Right cardiac atrium (tissue), 5 donors: ENCODE data around the gene ZBED6. TPM values are rescaled to one million over a fixed set of nuclear protein-coding genes. Genes with fewer than 3 reads are reported as not detected.
"Not testable (repeated sequence)": the region's sequence is repeated elsewhere in the genome, so short reads cannot be mapped to it uniquely, and the experiment has no call there.

ENCODE experiments used
- ATAC-seq, 2 donors: fragments of 200-7000 bp; cut with Tn5 transposase; one replicate each; pipeline versions ENCODE4 v1.8.0 to v1.9.1; 2020; ENCODE audit warnings: moderate library complexity in 2 of 2, mild to moderate bottlenecking in 1 of 2
- DNase-seq, 3 donors: peaks; one replicate each; pipeline ENCODE4 v3.0.0-alpha.2; 2020
- H3K27ac ChIP-seq: one replicate; pipeline ENCODE4 v1.5.1; 2013; ENCODE audit warnings: mild to moderate bottlenecking, low read length, control low read depth, moderate library complexity
- H3K27me3 ChIP-seq: one replicate; pipeline ENCODE4 v1.6.1; 2013; ENCODE audit not compliant: control insufficient read depth, insufficient read depth
- H3K4me1 ChIP-seq: one replicate; pipeline ENCODE4 v1.6.1; 2013; ENCODE audit warnings: low read length; ENCODE audit not compliant: control insufficient read depth, insufficient read depth
- H3K4me3 ChIP-seq: one replicate; pipeline ENCODE4 v1.5.1; 2013; ENCODE audit warnings: low read length, control low read depth
- H3K9me3 ChIP-seq: one replicate; pipeline ENCODE4 v1.6.1; 2013; ENCODE audit warnings: low read length; ENCODE audit not compliant: control insufficient read depth
- WGBS: extraction: QIAGEN DNeasy Blood & Tissue Kit; methylation state at CpG from one replicate; pipeline ENCODE4 v1.1.7; 2013; 5-methylcytosine and 5-hydroxymethylcytosine counted together
- intact Hi-C, 4 donors: fragments of 100-400 bp; cut with DNase I; formaldehyde crosslinking; loops; one replicate each; pipeline versions ENCODE4 v1.11.0 to v1.14.0; 2022 to 2023
- polyA plus RNA-seq: library from polyadenylated mRNA; stranded (reverse); fragments of 200-250 nt; gene quantifications from one replicate; pipeline ENCODE4 v1.2.3, GENCODE V29; 2013
- total RNA-seq, 4 donors: library from RNA; stranded (reverse); fragmentation: NEBNext Ultra II Directional; extraction: Animal tissue kit (Norgen Biotek cat#: 25700); gene quantifications; one replicate each; pipeline ENCODE4 v1.2.1, GENCODE V29; 2021
- donor health status: healthy with polysubstance abuse.
- donor health status: DM: no; HTN: yes; CAD: no.
- donor health status: DM: no; HTN: no; CAD: no.
- donor health status: DM: no; HTN: yes; CAD: no; lungs with severe emphysema.
- donor health status: DM: yes; HTN: yes; CAD: no.

The ZBED6 gene
- total and polyA plus RNA-seq, 5 donors: 1.8 to 23.2 (median 15.9) TPM

DNA sequence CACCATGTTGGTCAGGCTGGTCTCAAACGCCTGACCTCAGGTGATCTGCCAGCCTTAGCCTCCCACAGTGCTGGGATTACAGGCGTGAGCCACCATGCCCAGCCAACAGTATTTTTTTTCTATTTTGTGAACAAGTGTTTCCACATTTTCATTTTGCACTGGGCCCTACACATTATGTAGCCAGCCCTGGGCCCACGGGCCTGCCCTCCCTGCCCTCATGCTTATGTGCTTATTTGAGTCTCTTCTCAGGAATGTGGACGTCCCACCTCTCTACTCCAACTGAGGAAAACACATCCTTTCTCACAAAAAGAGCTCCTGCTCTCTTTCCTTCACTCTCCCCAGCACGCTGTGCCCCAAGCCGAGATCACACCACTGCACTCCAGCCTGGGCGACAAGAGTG is 13.5 kb upstream of the ZBED6 start:
- intact Hi-C loops: no loop called here
- H3K27me3 ChIP-seq: no peaks in the 10 kb centered on the region
- no peaks in the 10 kb centered on the region for H3K4me1 ChIP-seq
- 90% methylated on average over 7 of the region's 7 CpGs for WGBS
- no peak overlapping the region for H3K4me3 ChIP-seq
- H3K9me3 ChIP-seq: no peaks in the 10 kb centered on the region
- H3K27ac ChIP-seq: no peak overlapping the region
- DNase-seq (no peak), ATAC-seq (no peak)

DNA sequence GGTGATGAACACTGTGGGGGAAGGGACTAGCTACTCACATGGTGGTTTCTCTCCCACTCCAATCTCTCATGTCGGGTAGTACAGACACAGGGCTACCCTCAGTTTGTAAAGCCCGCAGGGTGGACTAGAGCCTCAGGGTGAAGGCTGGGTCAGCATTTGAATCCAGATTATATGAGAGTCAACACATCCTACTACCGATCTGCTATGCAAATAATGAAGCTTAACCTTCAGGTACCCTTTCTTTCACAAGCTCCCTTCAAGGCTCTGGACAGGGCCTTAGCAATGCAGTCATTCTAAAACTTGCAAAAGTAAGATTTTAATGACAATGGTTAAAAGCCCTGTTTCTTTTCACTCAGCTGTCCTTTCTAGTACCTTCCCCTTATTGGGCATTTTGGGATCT is 5.5 kb upstream of the ZBED6 start:
- DNase-seq: no peak
- Histone ChIP-seq H3K27ac (no peak overlapping the region), H3K27me3 (no peaks in the 10 kb centered on the region), H3K9me3 (no peaks in the 10 kb centered on the region), H3K4me1 (no peaks in the 10 kb centered on the region), H3K4me3 (no peak overlapping the region)
- intact Hi-C loops: no loop called here
- WGBS: 79% methylated on average over 3 of the region's 3 CpGs
- ATAC-seq: no peak

DNA sequence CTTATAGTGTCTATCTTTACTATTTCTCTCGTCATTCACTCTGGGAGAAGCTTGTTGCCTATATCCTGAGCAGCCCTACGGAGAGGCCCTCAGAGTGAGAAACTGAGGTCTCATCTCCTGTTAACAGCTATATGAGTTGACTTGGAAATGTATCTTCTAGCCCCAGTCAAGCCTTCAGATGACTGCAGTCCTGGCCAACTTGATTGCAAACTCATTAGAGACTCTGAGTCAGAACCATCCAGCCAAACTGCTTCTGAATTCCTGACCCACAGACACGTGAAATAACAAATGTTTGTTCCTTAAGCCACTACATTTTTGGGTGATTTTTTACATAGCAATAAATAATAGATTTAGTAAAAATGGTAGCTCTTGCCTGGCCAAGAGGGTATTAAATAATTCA is 3.9 kb upstream of the ZBED6 start:
- H3K27me3 ChIP-seq: no peaks in the 10 kb centered on the region
- intact Hi-C loops: no loop called here

DNA sequence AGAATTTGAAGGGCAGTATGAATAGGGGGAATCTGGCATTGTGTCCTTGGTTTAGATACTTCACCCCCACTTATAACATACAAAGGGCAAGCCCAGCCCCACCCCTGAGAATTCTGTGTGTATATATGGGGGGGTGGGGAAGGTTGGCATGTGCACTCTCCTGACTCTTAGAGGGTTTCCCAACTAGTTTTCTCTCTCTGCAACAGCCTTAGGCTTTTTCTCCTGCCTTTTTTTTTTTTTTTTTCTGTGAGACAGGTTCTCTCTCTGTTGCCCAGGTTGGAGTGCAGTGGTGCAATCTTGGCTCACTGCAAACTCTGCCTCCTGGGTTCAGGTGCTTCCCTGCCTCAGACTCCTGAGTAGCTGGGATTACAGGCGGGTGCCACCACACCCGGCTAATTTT is 2.9 kb upstream of the ZBED6 start:
- Histone ChIP-seq H3K27me3 (no peaks in the 10 kb centered on the region), H3K9me3 (no peaks in the 10 kb centered on the region), H3K27ac (no peak overlapping the region), H3K4me3 (no peak overlapping the region), H3K4me1 (peaks cover 4% of the 10 kb centered on the region)
- intact Hi-C loops: no loop called here
- ATAC-seq: no peak
- no peak for DNase-seq
- WGBS: 94% methylated on average over 2 of the region's 2 CpGs

More for the DNA sequence above, 3.9 kb upstream of the ZBED6 start:
- WGBS: 81% methylated on average over 3 of the region's 3 CpGs
- Histone ChIP-seq H3K9me3 (no peaks in the 10 kb centered on the region), H3K4me3 (no peak overlapping the region), H3K27ac (no peak overlapping the region), H3K4me1 (no peaks in the 10 kb centered on the region)
- no peak for DNase-seq
- ATAC-seq: no peak

DNA sequence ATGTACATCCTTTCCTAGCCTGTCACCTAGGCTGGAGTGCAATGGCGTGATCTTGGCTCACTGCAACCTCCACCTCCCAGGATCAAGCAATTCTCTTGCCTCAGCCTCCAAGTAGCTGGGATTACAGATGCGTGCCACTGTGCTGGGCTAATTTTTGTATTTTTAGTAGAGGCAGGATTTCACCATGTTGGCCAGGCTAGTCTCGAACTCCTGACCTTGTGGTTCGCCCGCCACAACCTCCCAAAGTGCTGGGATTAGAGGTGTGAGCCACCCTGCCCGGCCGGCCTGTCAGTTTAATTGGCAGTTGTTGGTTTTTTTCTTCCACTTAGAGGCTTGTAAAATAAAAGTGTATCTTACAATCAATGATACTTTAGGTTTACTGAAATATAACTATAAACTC is 1.9 kb upstream of the ZBED6 start:
- intact Hi-C loops, ATAC-seq, H3K27me3 ChIP-seq, DNase-seq, H3K27ac ChIP-seq, H3K9me3 ChIP-seq, H3K4me1 ChIP-seq, H3K4me3 ChIP-seq: not testable (repeated sequence)
- WGBS: 96% methylated on average over 7 of the region's 7 CpGs

DNA sequence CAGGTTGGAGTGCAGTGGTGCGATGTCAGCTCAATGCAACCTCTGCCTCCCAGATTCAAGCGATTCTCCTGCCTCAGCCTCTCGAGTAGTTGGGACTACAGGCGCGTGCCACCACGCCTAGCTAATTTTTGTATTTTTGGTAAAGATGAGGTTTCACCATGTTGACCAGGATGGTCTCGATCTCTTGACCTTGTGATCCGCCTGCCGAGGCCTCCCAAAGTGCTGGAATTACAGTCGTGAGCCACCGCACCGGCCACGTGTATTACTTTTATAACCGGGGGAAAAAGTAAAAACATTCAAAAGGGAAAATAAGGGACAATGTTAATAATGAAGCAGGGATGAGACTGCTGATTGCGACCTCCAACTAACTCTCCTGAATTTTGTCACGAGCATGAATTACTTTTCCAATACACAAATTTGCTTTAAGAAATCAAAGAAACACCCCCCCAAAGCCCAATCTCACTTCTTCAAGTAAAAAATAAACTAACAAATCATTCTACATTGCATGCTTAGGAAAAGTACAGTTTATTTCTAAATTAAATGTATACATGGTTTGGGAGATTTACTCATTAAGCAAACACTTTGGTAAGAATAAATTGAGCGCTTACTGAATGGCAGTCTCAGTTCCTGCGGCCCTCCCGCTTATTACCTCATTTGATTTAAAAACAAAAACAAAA is 521 bp upstream of the ZBED6 start:
- intact Hi-C loops: no loop called here
- Histone ChIP-seq H3K27me3 (no peaks in the 10 kb centered on the region), H3K27ac (peak overlapping the region; percentile 40), H3K9me3 (no peaks in the 10 kb centered on the region), H3K4me1 (peaks cover 12% of the 10 kb centered on the region), H3K4me3 (peak overlapping the region; percentile 42)
- WGBS: 75% methylated on average over 19 of the region's 19 CpGs
- no peak for ATAC-seq
- DNase-seq: no peak

DNA sequence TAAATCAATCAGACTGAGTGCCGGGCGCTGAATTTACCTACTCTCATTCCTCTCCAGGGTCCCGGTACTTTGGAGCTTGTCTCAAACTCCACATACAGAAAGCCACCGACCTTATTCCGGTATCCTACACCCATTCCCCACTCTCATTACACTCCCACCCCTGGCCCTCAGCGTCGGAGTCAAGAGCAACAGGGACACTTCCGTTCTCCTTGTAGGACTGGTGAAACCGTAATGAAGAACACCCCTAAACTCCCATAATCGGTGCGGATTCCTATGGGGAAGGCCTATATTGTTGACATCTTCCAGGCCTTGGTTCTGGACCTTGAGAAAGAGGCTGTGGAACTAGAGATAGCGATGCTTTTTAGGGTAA is 798 bp downstream of the ZBED6 start:
- ATAC-seq (peak; percentile 23 to 52), DNase-seq (peak in 1 of 3 donors; percentile 60)
- peak overlapping the region; percentile 76 for H3K27ac ChIP-seq
- H3K4me3 ChIP-seq: peak overlapping the region; percentile 97
- H3K4me1 ChIP-seq: peaks cover 12% of the 10 kb centered on the region
- WGBS: 1% methylated on average over 12 of the region's 12 CpGs
- intact Hi-C loops: no loop called here
- no peaks in the 10 kb centered on the region for H3K27me3 ChIP-seq
- H3K9me3 ChIP-seq: no peaks in the 10 kb centered on the region

DNA sequence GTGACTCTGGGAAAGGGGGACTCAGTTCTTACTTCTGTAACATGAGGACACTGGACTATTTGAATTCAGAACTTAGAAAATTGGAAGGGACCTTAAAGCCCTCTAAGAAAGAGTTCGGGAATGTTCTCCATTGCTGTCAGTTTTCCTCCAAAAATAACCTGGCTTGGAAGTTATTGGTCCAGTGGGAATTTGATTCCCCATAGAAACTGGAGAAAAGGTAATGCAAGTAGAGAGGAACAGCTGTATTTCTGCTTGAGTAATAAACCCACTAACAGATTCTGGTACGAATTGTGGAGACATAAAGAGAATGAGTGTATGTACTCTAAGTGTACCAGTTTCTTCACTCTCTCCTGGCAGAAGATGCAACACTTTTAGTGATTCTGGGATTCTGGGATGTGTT is 1.8 kb downstream of the ZBED6 start:
- ATAC-seq (no peak), DNase-seq (no peak)
- H3K27me3 ChIP-seq: no peaks in the 10 kb centered on the region
- H3K27ac ChIP-seq: no peak overlapping the region
- WGBS: 69% methylated on average over 2 of the region's 2 CpGs
- H3K4me1 ChIP-seq: peaks cover 12% of the 10 kb centered on the region
- intact Hi-C loops: no loop called here
- H3K4me3 ChIP-seq: peak overlapping the region; percentile 97
- no peaks in the 10 kb centered on the region for H3K9me3 ChIP-seq

DNA sequence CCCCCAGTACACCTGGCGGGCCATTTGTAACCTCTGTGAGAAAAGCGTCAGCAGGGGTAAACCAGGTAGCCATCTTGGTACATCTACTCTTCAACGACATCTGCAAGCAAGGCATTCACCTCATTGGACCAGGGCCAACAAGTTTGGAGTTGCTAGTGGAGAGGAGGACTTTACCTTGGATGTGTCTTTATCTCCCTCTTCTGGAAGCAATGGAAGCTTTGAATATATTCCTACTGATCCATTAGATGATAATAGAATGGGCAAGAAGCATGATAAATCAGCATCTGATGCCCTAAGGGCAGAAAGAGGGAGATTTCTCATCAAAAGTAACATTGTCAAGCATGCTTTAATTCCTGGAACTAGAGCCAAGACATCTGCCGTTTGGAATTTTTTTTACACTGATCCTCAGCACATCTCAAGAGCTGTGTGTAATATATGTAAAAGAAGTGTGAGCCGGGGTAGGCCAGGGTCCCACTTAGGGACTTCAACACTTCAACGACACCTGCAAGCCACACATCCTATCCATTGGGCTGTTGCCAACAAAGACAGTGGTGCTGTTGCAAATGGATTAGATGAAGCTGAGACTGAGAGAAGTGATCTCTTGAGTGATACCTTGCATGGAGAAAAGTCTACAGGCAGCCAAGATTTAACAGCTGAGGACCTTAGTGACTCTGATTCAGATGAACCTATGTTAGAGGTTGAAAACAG is 2.7 kb downstream of the ZBED6 start:
- intact Hi-C loops: no loop called here
- H3K4me1 ChIP-seq: peaks cover 12% of the 10 kb centered on the region
- no peak overlapping the region for H3K27ac ChIP-seq
- no peak for ATAC-seq
- no peak for DNase-seq
- no peaks in the 10 kb centered on the region for H3K27me3 ChIP-seq
- H3K9me3 ChIP-seq: no peaks in the 10 kb centered on the region
- H3K4me3 ChIP-seq: no peak overlapping the region
- WGBS: 63% methylated on average over 6 of the region's 6 CpGs

DNA sequence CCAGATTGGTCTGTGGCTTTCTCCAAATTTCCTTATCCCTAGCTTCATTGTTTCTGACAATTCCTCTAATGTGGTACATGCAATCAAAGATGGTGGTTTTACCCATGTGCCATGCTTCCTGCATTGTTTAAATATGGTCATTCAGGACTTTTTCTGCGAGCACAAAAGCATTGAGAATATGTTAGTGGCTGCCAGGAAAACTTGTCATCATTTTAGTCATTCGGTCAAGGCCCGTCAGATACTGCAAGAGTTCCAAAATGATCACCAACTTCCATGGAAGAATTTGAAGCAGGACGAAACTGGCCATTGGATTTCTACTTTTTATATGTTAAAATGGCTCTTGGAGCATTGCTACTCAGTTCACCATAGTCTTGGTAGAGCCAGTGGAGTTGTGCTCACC is 3.7 kb downstream of the ZBED6 start:
- no peaks in the 10 kb centered on the region for H3K9me3 ChIP-seq
- no peak overlapping the region for H3K27ac ChIP-seq
- intact Hi-C loops: no loop called here
- no peak overlapping the region for H3K4me3 ChIP-seq
- no peaks in the 10 kb centered on the region for H3K27me3 ChIP-seq
- DNase-seq (no peak), ATAC-seq (no peak)
- 70% methylated on average over 4 of the region's 4 CpGs for WGBS
- H3K4me1 ChIP-seq: peaks cover 12% of the 10 kb centered on the region

DNA sequence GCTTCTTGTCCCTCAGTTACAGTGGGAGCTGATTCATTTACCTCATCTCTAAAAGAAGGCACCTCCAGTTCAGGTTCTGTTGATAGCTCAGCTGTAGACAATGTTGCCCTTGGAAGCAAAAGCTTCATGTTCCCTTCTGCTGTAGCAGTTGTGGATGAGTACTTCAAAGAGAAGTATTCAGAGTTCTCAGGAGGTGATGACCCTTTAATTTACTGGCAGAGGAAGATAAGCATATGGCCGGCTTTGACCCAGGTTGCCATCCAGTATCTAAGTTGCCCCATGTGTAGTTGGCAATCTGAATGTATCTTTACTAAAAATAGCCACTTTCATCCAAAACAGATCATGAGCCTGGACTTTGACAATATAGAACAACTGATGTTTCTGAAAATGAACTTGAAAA is 4.5 kb downstream of the ZBED6 start:
- Histone ChIP-seq H3K27me3 (no peaks in the 10 kb centered on the region), H3K27ac (no peak overlapping the region), H3K9me3 (no peaks in the 10 kb centered on the region), H3K4me3 (no peak overlapping the region), H3K4me1 (peaks cover 12% of the 10 kb centered on the region)
- WGBS: 39% methylated on average over 1 of the region's 1 CpG
- intact Hi-C loops: no loop called here
- DNase-seq (no peak), ATAC-seq (no peak)
